SK-N-DZ (cell line): ENCODE results near the gene SRSF8. TPM values are rescaled to one million over a fixed set of nuclear protein-coding genes. Genes with fewer than 3 reads are reported as not detected.
A peak's percentile ranks its signal among the peaks of the same experiment; 100 is the strongest.
"Not testable (repeated sequence)": the region's sequence is repeated elsewhere in the genome, so short reads cannot be mapped to it uniquely, and the experiment has no call there.

ENCODE experiments used
- DNase-seq: peaks from one replicate; pipeline ENCODE4 v3.0.0-alpha.2; 2015; ENCODE audit warnings: low spot score
- polyA plus RNA-seq, 2 experiments: library from polyadenylated mRNA; depleted of rRNA; stranded (reverse); fragments of >200 nt; gene quantifications; 2 replicates each; pipeline ENCODE4 v1.2.3, GENCODE V29; 2014

The SRSF8 gene, protein sequence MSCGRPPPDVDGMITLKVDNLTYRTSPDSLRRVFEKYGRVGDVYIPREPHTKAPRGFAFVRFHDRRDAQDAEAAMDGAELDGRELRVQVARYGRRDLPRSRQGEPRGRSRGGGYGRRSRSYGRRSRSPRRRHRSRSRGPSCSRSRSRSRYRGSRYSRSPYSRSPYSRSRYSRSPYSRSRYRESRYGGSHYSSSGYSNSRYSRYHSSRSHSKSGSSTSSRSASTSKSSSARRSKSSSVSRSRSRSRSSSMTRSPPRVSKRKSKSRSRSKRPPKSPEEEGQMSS
- polyA plus RNA-seq (2014; cell fraction: cytosol; rRNA removed), result 45.0 and 49.7 TPM in 2 replicates
- polyA plus RNA-seq (2014; cell fraction: nucleus; rRNA removed), result 13.7 and 19.0 TPM in 2 replicates

DNA sequence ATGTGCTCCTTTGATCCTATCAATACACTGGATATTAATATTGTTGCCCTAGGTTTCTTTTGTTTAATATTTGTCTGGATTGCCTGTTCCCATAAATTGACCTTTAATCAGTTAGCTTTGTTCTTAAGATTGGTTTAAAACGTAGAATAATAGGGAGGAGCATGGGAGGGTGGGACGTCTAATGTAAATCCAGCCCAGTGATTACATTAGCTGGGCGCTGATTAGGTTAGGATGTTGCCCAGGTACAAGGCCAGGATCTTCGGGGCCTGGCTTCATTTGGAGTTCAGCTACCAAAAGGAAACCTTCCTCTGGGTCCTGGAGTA is at the start of gene SRSF8:
Gene SRSF8 (plus strand): TSS at position 204 of the 323 bp plus-strand sequence. CDS start 308 bp downstream, outside the sequence.
- peak; percentile 85 for DNase-seq

DNA sequence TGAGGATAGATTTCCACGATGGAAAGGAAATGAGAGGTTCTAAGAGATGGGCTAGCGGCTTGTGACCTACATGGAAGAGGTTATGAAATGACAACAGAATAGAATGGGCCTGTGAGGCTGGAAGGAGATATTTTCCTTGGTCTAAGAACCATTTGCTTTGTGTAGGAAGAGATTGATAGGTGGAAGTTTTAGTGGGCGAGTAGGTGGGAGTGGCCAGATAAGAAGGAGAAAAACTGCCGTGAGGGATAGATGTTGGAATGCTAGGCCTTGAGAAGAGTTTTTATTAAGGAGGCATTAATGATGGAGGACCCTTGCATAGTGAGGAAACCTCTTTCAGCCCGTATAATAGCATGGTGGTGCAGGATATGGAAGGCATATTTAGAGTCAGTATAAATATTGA is 45.3 kb upstream of the SRSF8 start:
- DNase-seq, result not testable (repeated sequence)

DNA sequence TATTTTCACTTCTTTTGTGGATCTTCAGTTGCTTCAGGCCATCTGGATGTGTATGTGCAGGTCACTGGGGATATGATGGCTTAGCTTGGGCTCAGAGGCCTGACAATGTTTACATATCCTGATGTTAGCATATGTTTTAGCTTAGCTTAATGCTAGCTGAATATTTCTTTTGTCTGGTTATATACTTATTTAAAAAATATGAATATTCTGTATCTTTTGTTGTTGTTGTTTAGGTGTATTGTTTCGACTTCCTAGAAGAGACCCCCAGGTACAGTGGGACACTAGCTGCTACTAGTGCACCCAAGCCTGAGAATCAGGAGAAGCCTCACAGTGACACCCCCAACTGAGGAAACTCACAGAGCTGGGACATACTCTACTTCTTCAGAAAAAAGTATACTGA is 41.8 kb upstream of the SRSF8 start, which contains the start of gene KDM4E:
Gene KDM4E (plus strand): TSS at position 301 of the 400 bp plus-strand sequence. CDS start 300 bp downstream, outside the sequence.
- DNase-seq, result no peak

DNA sequence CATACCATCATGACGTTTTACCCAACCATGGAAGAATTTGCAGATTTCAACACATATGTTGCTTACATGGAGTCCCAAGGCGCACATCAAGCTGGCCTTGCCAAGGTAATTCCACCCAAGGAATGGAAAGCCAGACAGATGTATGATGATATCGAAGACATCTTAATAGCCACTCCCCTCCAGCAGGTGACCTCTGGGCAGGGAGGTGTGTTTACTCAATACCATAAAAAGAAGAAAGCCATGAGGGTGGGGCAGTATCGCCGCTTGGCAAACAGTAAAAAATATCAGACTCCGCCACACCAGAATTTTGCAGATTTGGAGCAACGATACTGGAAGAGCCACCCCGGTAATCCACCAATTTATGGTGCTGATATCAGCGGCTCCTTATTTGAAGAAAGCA is 41.1 kb upstream of the SRSF8 start:
- not testable (repeated sequence) for DNase-seq

DNA sequence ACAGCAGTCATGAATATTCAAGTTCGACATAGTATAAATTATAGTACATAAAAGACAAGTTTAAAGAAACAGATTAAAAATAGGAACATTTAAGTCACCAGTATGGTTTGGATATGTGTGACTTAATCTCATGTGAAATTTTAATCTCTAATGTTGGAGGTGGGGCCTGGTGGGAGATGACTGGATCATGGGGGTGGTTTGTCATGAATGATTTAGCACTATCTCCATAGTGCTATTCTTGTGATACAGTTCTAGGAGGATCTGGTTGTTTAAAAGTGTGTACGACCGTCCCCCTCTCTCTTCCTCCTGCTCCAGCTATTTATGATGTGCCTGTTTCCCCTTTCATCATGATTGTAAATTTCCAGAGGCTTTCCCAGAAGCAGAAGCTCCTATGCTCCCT is 38.4 kb upstream of the SRSF8 start:
- no peak for DNase-seq

DNA sequence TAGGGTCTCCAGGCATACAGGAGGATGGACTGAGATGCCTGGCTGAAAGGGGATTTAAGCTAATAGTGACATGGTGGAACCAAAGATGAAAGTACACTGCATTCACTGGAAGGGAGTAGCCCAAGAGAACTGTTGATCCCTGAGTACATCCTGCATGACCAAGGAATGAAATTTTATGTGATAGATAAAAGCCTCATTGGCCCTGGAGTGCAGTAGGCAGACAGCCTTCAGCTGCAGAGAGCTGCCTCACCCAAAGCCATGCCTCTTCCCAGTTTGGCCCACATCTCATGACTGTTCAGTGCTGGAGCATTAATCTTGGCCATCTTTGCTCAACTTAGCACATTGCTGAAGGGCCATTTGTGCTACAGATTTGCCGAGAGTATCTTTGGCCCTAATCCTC is 33.7 kb upstream of the SRSF8 start:
- no peak for DNase-seq

DNA sequence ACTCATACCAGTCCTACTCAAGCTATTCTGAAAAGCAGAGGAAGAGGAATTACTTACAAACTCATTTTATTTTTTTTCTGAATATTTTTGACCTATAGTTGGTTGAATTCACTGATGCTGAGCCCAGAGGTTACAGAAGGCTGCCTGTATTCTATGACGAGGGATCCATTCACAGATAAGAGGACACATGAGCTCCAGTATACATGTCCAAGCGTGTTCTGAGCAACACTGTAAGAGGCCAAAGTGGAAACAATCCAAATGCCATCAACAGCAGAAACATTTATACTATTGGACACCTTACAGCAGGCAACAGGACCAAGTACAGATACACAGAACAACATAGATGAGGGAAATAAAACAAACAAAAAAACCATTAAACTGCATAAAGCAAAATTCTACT is 31.4 kb upstream of the SRSF8 start:
- DNase-seq, result no peak

DNA sequence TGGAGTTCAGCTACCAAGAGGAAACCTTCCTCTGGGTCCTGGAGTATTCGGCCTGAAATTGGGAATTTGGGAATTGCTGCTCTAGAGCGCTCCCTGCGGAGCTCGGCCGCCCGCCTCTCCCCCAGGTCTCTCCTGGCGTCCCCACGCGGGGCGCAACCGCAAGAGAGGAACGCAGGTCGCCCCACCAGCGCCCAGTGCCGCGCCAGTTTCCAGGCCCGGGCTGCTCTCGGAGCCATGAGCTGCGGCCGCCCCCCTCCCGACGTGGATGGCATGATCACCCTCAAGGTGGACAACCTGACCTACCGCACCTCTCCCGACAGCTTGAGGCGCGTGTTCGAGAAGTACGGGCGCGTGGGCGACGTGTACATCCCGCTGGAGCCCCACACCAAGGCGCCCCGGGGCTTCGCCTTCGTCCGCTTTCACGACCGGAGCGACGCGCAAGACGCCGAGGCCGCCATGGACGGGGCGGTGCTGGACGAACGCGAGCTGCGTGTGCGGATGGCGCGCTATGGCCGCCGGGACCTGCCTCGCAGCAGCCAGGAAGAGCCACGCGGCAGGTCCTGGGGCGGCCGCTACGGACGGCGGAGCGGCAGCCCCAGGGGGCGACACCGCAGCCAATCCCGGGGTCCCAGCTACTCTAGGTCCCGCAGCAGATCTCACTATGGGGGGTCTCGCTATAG is 29.2 kb upstream of the SRSF8 start:
- not testable (repeated sequence) for DNase-seq

DNA sequence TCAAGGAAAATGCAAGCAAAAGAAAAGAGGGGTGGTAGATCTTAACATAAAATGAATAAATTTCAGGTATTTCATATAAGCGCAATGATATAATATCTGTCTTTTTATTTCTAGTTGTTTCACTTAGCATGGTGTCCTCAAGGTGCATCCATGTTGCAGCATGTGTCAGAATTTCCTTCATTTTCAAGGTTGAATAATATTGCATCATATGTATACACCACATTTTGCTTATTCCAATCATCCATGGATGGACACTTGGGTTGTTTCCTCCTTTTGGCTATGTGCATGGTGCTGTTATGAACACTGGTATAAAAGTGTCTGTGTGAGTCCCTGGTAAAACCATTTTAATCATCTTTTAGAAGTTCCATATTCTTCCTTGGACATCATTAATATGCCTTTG is 24.5 kb upstream of the SRSF8 start:
- no peak for DNase-seq

DNA sequence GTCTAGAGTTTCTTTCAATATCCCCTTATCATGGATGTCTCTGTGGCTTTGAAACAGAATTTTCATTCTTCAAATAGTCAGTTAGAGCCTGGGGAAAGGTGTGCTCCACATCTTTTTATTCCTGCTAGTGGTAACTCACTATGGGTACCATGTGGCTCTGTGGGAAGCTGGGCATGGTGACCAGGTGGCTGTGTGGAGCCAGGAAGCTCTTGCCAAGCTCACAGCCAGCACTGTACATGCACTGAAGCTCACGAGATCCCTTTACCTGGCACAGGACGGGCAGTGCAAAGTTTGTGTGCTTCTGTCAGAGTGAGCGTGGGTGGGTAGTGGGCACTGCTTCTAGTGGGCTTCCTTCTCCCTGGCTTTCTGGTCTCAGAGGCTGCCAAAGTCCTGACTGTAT is 23.8 kb upstream of the SRSF8 start:
- DNase-seq, result no peak

DNA sequence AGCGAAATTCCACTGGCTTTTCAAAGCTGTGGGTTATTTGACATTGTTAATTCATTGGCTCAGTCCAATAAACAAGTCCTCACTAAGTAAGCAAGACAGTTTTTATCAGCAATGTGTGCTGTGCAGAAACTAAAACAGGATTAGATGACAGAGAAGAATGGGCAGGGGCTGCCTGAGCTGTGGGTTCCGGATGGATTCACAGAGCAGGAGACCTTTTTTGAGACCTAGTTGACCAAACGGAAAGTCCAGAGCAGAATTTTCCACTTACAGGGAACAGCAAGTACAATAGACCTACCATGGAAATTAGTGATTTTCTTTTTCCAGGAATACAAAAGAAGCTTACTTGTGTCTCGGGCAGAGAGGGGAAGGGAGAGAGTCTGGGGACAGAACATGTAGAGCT is 22.7 kb upstream of the SRSF8 start:
- no peak for DNase-seq

DNA sequence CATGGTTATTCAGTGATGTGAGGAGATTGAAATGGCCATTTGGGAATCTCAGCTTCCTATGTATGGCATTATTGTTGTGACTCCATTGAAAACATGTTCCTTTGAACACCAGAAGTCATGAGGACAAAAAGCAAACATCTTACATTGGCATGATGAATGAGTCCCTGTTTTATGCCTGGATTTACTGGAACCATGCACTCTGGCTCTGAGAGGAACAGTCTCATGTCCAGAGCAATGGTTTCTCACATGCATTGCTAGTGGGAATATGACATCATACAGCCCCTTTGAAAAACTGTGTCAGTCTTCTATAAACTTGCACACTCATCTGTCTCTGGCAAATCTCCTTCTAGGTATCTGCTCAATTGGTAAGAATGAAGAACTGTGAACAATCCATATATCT is 20.9 kb upstream of the SRSF8 start:
- DNase-seq, result no peak

DNA sequence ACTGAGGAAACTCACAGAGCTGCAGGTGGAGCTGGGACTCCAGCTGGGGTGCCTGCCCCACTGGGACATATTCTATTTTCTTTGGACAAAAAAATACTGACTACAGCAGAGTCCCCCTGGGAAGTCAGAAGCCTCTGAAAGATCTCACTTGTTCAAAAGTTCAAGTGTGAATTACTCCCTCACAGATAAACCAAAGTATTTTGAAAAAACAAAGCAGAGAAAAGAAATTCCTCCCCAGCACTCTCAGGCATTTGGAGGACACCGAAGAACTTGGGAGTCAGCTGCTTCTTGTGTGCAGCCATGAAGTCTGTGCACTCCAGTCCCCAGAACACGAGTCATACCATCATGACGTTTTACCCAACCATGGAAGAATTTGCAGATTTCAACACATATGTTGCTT is 17.6 kb upstream of the SRSF8 start, which contains the start of gene KDM4F:
Gene KDM4F (plus strand): TSS at position 301 of the 400 bp plus-strand sequence.
- DNase-seq, result not testable (repeated sequence)

DNA sequence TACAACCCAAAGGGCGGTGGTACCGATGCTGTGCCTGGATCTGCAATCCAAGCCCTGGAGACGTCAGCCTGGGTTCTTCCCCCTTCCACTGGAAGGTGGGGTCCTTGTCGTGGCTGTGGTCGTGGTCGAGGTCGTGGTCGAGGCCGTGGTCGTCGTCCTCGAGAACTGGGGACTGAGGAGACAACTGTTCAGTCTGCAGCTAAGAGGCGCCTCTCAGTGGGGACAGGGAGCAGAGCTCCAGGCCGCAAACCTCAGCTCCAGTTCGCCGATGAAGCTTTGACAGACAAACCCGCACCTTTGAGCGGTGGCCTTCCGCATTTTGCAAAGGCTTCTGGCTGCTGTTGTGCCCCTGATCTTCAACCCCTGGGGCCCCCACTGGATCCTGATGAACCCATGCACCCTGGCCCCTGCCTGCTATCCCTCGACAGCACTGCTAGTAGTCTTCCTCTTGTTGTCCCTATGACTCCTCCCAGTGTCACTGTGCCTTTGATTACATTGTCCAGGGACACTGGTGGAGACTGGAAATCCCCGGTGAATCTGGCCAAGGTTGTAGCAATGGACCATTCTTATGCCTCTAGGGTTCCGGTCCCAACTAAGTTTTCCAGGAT is 16.0 kb upstream of the SRSF8 start:
- DNase-seq, result no peak

DNA sequence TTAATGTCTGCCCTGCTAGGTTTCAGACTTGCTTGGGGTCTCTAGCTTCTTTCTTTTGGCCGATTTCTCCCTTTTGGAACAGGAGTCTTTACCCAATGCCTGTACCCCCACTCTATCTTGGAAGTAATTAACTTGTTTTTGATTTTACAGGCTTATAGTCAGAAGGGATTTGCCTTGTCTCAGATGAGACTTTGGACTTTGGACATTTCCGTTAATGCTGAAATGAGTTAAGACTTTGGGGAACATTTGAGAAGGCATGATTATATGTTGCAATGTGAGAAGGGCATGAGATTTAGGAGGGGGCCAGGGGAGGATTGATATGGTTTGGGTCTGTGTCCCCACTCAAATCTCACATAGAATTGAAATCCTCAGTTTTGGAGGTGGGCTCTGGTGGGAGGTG is 12.4 kb upstream of the SRSF8 start:
- DNase-seq, result no peak

DNA sequence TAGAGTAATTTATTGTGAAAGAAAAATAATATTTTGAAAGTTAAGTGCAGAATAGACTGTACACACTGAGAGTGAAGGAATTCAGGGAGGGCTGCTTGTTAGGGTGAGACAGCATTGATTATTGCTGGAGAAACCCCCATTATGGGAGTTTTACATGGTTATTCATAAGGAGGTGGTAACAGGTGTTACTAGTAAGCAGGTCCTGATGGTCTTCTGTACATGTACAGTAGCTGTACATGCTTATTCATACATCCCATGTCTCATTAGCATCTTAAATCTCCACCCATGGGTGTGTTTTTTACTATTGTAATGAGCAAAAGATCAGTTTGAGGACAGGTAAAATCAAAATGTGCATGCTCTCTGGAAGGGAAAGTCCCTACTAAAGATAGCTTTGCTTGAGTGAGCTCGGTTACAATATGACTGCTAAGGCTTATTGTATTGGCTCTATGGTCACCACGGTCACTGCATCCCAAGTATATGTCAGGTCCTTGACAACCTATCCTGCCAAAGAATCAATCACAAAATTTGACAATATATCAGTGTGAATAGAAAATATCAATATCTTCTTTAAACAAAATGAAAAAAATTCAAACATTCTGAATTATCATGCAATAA is 11.3 kb upstream of the SRSF8 start:
- no peak for DNase-seq

DNA sequence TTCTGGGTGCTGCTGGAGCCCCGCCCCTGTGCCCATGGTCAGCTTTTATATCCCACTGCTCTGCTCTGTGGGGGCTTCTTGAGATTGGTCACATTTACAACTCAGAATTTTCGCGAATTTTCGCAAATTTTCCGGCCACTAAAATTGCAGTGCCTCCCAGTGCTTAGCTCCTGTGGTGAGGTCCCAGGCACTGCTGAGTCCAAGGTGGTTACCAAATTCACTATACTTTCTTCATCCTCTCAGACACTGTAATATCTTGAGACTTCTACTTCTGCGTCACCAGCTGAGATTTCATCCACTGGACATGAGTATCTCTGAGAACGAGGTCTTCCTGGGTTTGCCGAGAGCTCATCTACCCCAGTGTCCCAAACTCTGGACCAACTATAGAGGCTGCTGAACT is 8.8 kb upstream of the SRSF8 start:
- no peak for DNase-seq

DNA sequence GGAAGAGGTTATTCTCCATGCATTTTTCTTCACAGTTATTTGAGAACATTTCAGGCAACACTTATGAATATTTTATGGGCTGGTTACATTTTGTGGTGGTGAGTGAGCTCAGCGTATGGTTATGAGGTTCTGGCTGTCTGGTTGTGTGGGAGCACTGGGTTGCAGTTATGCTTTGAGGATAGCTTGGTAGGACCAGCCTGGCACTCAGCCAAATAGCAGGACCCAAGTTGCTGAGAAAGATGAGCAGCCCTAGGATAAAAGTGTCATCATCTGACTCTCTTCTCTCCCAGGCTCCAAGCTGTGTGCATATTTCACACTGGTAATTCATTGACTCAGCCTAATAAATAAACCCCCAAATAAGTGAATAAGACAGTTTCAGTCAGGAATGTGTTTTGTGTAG is 8.1 kb upstream of the SRSF8 start:
- DNase-seq, result no peak

DNA sequence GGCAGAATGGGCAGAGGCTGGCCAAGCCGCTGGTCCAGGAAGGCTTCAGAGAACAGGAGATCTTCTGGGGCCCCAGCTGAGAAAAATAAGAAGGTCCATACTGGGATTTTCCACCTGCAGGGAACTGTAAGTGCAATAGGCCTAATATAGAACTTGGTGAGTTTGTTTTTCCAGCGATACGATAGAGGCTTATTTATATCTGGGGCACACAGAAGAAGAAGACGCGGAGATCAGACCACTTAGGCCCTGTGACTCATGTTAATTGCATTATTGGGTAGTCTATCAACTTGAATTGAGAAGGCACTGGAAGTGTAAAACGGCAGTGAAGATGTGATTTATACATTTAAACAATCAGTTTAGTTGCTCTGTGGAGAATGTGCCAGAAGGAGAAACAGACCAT is 7.7 kb upstream of the SRSF8 start:
- DNase-seq, result no peak

DNA sequence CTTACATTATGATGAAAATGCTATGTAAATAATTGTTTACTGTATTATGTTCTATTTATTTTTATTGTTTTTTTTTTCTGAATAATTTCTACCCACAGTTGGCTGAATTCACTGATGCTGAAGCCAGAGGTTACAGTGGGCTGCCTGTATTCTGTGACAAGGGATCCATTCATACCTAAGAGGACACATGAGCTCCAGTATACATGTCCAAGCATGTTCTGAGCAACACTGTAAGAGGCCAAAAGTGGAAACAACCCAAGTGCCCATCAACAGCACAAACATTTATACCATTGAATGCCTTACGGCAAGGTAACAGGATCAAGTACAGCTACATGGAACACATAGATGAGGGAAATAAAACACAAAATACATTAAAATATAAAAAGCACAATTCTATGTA is 1.4 kb upstream of the SRSF8 start:
- no peak for DNase-seq

DNA sequence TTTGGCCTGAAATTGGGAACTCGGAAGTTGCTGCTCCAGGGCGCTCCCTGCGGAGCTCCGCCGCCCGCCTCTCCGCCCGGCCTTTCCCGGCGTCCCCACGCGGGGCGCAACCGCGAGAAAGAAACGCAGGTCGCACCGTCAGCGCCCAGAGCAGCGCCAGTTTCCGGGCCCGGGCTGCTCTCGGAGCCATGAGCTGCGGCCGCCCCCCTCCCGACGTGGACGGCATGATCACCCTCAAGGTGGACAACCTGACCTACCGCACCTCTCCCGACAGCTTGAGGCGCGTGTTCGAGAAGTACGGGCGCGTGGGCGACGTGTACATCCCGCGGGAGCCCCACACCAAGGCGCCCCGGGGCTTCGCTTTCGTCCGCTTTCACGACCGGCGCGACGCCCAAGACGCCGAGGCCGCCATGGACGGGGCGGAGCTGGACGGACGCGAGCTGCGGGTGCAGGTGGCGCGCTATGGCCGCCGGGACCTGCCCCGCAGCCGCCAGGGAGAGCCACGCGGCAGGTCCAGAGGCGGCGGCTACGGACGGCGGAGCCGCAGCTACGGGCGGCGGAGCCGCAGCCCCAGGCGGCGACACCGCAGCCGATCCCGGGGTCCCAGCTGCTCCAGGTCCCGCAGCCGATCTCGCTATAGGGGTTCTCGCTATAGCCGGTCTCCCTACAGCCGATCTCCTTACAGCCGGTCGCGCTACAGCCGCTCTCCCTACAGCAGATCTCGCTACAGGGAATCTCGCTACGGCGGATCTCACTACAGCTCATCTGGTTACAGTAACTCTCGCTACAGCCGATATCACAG is 521 bp downstream of the SRSF8 start:
- DNase-seq, result peak; percentile 81
